ENCODE data around the gene CENPT. TPM values are rescaled to one million over a fixed set of nuclear protein-coding genes. Genes with fewer than 3 reads are reported as not detected.

CENPT gene
- total and polyA plus RNA-seq, 2 of the 13 experiments (the other 11 are each of a cell fraction or from before 2014, with no cell fraction given) = 40.9 to 43.3 TPM

DNA sequence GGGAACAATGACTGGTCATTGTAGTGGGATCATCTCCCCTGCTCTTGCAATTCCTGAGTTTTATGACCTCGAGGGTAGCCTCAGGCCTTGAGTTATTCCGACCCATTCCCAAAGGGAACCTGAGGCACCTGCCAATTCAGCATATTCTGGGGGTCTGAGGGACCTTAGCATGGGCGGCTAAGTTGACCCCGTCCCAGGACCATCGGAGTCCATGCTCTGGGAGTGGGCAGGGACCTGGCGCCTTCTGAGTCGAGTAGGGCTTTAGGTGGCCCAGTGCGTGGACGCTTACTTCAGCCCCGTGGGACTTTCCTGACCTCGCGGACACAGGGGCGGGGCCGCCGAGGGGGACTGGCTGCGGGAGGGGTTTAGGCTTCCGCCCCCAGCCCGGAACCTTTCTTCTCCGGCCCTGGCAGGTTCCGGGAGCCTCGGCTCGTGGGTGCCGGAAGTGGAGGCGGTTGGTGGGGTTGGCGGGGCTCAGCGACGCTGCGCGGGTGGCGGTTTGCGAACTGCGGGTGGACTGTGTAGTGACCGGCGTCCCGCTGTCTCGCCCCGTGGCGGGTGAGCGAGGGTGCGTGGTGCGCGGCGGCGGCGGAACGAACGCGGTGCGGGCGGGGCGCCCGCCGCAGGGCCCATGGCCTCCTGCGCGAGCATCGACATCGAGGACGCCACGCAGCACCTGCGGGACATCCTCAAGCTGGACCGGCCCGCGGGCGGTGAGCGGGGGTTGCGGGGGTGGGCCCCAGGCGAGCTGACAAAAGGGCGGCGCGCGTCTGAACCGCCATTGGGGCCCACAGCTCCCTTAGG lies 25.3 kb upstream of the CENPT start, which contains the start of gene EDC4 (continued):
- TF ChIP-seq CCDC6 (CRISPR knock-in tag; IDR thresholded peaks at IDR 0.05) = no peak
- no peak; the same call in 1 of the 2 replicates for TF ChIP-seq ZNF253 (CRISPR knock-in tag; IDR thresholded peaks at IDR 0.05; ENCODE audit: borderline replicate concordance)
- TF ChIP-seq STAG1 (CRISPR knock-in tag; IDR thresholded peaks at IDR 0.05) = peak; percentile 27
- TF ChIP-seq STAT5B (CRISPR knock-in tag; IDR thresholded peaks at IDR 0.05) = peak; percentile 68; the same call in 1 of the 2 replicates
- no peak for TF ChIP-seq SP1 (IDR thresholded peaks at IDR 0.05)
- TF ChIP-seq SP1 (CRISPR knock-in tag; IDR thresholded peaks at IDR 0.05) = peak; percentile 92
- TF ChIP-seq ZFP90 (CRISPR knock-in tag; IDR thresholded peaks at IDR 0.05; ENCODE audit: borderline replicate concordance) = peak; percentile 67; the same call in 1 of the 2 replicates
- 0 out of 2 replicates have a peak, but pooled peaks have one; percentile 33 for TF ChIP-seq NAIF1 (CRISPR knock-in tag; IDR thresholded peaks at IDR 0.05; ENCODE audit: borderline replicate concordance)
- no peak for TF ChIP-seq ZBTB7A (CRISPR knock-in tag; IDR thresholded peaks at IDR 0.05)
- TF ChIP-seq, protein P1, sequence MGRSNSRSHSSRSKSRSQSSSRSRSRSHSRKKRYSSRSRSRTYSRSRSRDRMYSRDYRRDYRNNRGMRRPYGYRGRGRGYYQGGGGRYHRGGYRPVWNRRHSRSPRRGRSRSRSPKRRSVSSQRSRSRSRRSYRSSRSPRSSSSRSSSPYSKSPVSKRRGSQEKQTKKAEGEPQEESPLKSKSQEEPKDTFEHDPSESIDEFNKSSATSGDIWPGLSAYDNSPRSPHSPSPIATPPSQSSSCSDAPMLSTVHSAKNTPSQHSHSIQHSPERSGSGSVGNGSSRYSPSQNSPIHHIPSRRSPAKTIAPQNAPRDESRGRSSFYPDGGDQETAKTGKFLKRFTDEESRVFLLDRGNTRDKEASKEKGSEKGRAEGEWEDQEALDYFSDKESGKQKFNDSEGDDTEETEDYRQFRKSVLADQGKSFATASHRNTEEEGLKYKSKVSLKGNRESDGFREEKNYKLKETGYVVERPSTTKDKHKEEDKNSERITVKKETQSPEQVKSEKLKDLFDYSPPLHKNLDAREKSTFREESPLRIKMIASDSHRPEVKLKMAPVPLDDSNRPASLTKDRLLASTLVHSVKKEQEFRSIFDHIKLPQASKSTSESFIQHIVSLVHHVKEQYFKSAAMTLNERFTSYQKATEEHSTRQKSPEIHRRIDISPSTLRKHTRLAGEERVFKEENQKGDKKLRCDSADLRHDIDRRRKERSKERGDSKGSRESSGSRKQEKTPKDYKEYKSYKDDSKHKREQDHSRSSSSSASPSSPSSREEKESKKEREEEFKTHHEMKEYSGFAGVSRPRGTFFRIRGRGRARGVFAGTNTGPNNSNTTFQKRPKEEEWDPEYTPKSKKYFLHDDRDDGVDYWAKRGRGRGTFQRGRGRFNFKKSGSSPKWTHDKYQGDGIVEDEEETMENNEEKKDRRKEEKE (IDR thresholded peaks at IDR 0.05) = no peak
- TF ChIP-seq, protein P2, sequence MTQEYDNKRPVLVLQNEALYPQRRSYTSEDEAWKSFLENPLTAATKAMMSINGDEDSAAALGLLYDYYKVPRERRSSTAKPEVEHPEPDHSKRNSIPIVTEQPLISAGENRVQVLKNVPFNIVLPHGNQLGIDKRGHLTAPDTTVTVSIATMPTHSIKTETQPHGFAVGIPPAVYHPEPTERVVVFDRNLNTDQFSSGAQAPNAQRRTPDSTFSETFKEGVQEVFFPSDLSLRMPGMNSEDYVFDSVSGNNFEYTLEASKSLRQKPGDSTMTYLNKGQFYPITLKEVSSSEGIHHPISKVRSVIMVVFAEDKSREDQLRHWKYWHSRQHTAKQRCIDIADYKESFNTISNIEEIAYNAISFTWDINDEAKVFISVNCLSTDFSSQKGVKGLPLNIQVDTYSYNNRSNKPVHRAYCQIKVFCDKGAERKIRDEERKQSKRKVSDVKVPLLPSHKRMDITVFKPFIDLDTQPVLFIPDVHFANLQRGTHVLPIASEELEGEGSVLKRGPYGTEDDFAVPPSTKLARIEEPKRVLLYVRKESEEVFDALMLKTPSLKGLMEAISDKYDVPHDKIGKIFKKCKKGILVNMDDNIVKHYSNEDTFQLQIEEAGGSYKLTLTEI (CRISPR knock-in tag; conservative IDR thresholded peaks at IDR 0.05) = no peak
- TF ChIP-seq CBX5 (CRISPR knock-in tag; IDR thresholded peaks at IDR 0.05; ENCODE audit: borderline replicate concordance) = peak; percentile 85; the same call in 1 of the 2 replicates
- TF ChIP-seq, protein P3, sequence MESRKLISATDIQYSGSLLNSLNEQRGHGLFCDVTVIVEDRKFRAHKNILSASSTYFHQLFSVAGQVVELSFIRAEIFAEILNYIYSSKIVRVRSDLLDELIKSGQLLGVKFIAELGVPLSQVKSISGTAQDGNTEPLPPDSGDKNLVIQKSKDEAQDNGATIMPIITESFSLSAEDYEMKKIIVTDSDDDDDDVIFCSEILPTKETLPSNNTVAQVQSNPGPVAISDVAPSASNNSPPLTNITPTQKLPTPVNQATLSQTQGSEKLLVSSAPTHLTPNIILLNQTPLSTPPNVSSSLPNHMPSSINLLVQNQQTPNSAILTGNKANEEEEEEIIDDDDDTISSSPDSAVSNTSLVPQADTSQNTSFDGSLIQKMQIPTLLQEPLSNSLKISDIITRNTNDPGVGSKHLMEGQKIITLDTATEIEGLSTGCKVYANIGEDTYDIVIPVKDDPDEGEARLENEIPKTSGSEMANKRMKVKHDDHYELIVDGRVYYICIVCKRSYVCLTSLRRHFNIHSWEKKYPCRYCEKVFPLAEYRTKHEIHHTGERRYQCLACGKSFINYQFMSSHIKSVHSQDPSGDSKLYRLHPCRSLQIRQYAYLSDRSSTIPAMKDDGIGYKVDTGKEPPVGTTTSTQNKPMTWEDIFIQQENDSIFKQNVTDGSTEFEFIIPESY (CRISPR knock-in tag; IDR thresholded peaks at IDR 0.05) = peak; percentile 64; the same call in 1 of the 2 replicates
- no peak for TF ChIP-seq RFX1 (IDR thresholded peaks at IDR 0.05)
- TF ChIP-seq THYN1 (CRISPR knock-in tag; IDR thresholded peaks at IDR 0.05; ENCODE audit: borderline replicate concordance, low read depth) = no peak
- TF ChIP-seq, protein P4, sequence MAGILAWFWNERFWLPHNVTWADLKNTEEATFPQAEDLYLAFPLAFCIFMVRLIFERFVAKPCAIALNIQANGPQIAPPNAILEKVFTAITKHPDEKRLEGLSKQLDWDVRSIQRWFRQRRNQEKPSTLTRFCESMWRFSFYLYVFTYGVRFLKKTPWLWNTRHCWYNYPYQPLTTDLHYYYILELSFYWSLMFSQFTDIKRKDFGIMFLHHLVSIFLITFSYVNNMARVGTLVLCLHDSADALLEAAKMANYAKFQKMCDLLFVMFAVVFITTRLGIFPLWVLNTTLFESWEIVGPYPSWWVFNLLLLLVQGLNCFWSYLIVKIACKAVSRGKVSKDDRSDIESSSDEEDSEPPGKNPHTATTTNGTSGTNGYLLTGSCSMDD (CRISPR knock-in tag; IDR thresholded peaks at IDR 0.05) = no peak
- peak; percentile 97 for TF ChIP-seq KAT8 (CRISPR knock-in tag; IDR thresholded peaks at IDR 0.05)
- peak; percentile 91 for TF ChIP-seq ARNT2 (CRISPR knock-in tag; IDR thresholded peaks at IDR 0.05; ENCODE audit: low read depth)
- peak; percentile 91 for TF ChIP-seq ZNF274 (CRISPR knock-in tag; IDR thresholded peaks at IDR 0.05)
- no peak for TF ChIP-seq ATM (IDR thresholded peaks at IDR 0.05; ENCODE audit: borderline replicate concordance)
